HG02938 (cell line): ENCODE measurements around the gene ADAD1.
"Not testable (repeated sequence)": the region's sequence is repeated elsewhere in the genome, so short reads cannot be mapped to it uniquely, and the experiment has no call there.

Experiments used
- ATAC-seq: cut with Tn5 transposase; IDR thresholded peaks from one replicate; pipeline ENCODE4 v1.9.1; 2021; ENCODE audit warnings: mild to moderate bottlenecking, moderate library complexity; ENCODE audit not compliant: unreplicated experiment

ADAD1 gene

DNA sequence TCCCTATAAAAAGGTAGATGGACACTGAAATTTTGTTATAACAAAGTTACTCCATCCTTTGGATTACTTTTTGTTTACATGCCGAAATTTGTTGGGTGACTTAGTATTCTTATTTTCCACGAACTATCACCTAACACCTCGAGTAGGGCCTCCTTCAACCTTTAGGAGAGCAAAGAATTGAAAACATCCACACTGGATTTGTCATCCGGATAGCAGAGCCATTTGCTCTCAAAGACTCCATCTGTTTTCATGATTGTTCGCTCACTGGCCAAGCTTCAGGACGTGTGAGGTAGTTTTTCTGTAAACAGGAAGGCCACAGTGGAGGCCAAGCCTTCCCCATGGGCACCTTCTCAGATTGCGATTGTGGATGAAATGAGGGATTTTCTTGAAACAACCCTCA, at the start of gene ADAD1:
ADAD1 (plus strand) TSS at position 301 of the 400 bp plus-strand sequence. CDS start 1,059 bp downstream, outside the sequence.
- no peak for ATAC-seq

DNA sequence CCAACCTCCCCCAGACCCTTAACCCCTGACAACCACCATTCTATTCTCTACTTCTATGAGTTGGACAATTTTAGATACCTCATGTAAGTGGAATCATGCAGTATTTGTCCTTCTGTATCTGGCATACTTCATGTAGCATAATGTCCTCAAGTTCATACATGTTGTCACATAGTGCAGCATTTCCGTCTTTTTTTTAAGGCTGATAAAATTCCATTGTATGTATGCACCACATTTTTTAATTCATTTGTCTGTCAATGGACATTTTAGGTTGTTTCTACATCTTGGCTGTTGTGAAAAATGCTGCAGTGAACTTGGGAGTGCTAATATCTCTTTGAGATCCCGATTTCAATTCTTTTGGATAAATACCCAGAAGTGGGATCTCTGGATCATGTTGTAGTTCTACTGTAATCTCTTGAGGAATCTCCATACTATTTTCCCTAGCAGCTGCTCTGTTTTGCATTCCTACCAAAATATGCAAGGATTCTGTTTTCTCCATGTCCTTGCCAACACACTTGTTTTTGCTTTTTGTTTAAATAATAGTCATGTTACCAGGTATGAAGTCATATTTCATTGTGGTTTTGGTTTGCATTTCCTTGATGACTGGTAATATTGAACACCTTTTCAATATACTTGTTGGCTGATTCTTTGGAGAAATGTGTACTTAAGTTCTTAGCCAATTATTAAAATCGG, 48.8 kb upstream of the ADAD1 start:
- ATAC-seq, result no peak

DNA sequence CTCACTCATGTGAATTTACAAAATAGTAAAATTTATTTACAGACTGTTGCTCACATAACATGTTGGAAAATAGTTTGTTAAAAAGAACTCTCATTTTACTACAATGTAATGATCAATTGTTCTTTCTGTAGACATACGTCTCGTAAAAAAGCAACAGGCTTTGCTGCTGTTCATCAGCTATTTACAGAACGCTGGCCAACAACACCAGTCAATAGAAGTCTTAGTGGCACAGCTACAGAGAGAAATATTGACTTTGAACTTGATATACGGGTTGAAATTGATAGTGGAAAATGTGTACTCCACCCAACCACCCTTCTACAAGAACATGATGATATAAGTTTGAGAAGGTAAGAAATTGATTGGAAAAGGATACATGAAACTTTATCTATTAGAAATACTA, 47.6 kb upstream of the ADAD1 start:
- ATAC-seq, result no peak

DNA sequence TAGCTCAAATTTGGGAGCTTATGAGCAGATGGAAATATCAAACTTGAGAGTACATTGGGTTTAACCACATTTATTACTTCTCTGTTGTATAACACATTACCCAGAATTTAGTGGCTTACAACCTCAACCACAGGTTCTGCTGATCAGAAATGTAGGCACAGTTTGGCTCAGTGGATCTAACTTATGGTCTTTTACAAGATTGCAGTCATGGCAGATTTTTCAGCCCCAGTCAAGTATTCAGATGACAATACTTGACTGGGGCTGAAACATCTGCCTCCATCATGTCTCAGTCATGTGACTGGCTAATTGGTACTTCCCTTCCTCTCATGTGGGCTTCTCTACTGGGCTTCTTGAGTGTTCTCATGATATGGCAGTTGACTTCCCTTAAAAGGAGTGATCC, 44.0 kb upstream of the ADAD1 start:
- no peak for ATAC-seq

DNA sequence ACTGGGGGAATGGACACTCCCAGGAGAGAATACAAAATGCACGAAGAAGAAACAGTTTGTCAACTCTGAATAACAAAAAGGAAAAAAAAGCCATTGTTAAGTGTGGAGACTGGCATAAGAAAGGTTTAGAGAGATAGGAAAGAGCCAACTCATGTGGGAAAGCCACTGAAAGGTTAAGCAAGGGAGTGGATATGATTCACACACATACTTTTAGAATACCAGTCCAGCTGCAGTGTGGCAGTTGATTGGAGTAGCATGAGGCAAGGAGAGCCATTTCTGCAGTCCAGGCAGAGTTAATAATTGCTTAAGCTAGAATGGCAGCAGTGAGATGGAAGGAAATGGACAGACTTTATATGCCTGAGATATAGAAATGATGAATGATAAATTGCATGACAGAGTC, 36.9 kb upstream of the ADAD1 start:
- no peak for ATAC-seq

DNA sequence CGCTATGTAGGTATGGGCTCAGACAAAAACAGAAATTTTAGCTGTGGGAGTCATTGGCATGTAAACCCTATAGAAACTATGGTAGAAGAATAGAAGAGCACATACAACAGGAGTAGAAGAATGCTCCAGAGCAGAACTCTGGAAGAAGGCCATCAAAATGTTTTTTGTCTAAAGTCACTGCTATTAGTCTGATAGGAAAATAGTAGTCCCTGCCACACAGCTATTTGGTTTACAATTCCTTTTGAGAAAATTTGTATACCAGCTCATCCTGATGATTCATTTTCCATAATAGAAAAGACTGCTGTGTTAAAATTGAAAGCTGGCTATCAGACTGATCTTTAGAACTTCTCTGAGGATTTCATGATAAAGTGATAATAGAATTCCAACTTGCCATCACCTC, 32.8 kb upstream of the ADAD1 start:
- ATAC-seq, result no peak

DNA sequence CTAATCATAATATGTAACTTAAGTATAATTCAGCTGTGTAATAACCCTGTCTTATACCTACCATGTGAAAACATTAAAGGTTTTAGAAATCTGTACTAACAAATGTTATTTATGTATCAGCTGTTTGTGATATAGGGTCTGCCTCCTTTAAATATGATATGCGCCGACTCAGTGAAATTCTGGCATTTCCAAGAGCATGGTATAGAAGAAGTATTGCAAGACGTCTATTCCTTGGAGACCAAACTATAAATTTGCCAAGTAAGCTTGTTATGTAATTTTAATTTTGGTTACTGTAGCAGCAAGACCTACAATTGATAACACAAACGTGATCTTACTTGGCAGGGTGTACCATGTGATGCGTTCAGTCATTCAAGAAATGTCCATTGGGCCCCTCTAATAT, 32.3 kb upstream of the ADAD1 start:
- no peak for ATAC-seq

DNA sequence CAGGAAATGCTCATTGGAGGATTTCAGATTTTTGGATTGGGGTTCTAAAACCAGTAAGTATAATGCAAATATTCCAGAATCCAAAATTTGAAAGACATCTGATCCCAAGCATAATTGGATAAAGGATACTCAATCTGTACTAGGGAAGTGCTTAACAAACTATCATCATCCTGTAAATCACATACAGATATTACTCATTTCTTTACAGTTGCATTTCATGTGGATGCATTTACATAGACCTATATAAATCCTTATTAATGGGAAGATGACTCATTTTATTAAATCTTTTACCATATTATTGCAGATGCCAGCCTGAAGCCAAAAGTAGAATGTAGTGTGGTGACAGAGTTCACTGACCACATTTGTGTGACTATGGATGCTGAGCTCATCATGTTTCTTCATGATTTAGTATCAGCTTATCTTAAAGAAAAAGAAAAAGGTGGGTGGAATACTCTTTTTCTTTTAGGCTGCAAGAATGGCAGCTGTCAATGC, 22.4 kb upstream of the ADAD1 start:
- no peak for ATAC-seq

DNA sequence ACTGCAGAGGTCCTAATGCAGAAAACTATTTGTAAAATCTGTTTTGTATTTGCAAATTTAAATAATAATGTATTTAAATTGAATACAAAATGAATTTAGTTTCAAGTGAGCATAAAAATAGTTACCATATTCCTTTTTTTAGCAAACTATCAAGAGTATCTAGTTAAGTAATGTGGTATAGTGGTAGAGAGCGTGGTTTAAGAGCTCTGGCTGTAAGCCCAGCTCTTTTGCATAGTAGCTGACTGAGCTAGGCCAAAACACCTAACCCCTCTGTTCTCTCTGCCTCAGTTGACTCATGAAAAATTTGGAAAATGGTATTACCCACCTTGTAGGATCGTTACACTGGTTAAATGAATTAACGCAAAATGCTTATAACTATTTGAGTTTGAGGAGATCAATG, 18.1 kb upstream of the ADAD1 start:
- ATAC-seq, result no peak

DNA sequence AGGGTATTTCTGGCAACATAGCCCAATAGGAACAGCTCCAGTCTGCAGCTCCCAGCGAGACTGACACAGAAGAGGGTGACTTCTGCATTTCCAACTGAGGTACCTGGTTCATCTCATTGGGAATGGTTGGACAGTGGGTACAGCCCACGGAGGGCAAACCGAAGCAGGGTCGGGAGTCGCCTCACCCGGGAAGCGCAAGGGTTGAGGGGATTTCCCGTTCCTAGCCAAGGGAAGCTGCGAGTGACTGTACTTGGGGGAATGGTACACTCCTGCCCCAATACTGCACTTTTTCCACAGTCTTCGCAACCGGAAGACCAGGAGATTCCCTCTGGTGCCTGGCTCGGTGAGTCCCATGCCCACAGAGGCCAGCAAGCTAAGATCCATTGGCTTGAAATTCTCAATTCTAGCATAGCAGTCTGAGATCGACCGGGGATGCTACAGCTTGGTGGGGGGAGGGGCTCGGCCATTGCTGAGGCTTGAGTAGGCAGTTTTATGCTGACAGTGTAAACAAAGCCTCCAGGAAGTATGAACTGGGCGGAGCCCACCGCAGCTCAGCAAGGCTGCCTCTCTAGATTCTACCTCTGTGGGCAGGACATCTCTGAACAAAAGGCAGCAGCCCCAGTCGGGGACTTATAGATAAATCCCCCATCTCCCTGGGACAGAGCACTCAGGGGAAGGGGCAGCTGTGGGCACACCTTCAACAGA, 14.0 kb upstream of the ADAD1 start:
- ATAC-seq, result no peak

DNA sequence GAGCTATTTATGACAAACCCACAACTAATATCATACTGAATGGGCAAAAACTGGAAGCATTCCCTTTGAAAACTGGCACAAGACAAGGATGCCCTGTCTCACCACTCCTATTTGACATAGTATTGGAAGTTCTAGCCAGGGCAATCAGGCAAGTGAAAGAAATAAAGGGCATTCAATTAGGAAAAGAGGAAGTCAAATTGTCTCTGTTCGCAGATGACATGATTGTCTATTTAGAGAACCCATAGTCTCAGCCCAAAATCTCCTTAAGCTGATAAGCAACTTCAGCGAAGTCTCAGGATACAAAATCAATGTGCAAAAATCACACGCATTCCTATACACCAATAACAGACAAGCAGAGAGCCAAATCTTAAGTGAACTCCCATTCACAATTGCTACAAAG, 10.0 kb upstream of the ADAD1 start:
- ATAC-seq, result not testable (repeated sequence)

DNA sequence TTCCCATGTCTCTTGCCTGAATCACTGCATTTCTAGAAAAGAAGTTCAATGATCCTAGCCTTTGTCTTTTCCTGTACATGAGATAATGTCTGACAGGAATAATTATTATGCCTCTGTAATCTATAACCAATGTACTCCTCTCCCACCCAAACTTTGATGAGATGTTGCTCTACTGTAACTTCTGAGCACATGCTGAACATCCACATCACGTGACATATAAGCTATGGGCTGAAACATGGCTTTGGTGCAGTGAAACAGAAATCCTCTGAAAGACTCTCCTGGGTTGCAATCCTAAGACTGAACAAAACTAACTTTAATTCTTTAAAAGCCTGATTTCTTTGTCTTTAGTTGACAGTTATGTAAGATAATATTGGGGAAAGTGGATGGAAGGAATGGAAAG, 1.5 kb upstream of the ADAD1 start:
- ATAC-seq, result no peak

DNA sequence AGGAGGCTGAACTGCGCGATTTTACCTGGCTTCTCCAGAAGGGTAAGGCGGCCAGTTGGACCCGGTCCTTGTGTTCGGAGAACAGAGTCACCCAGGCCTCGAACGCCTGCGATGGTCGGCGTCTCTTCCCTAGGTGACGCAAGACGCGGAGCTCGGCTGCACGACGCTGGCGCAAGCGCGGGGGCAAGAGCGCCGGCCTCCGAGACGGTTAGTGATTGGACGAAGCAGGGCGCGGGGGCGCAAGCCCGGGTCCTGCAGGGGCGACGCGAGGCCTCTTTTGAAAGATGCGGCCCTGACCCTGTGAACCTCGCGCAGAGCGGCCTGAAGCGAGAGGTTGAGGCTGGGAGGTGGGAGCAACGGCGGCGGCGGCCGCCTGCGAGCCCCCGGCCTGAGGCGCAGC, 428 bp downstream of the ADAD1 start:
- ATAC-seq, result no peak

DNA sequence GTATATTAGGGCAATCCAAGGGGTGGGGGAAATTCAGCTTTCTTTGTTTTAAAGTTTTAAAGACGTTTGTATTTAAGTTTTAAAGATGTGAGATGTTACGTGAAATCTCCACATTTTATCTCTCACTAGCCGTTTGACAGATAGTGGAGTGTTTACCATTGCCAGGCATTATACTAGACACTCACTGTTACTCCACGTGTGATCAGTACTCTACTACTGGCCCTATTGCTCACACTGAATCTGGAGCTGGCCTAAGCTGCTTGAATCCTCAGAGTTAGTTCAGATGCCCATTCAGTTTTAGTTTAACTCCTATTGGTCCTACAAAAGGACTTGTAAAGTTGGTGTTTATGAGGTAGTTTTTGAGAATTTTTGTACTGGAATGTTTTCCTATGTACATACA, 4.5 kb downstream of the ADAD1 start:
- ATAC-seq, result no peak

DNA sequence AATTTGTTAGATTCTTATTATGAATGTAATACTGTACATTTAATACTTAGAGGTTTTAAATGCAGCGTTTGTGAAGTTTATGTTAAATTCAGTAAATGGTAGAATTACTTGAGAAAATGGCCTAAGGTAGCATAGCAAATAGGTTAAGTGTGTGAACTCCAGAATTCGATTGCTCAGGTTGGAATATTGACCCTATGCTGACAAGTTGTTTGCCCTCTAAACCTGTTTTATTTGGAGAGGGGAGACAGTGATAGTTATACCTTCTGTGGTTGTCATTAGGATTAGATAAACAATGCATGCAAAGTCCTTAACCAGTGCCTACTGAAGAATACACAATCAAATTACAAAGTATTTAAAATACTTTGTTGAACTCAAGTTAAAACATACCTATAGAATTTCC, 5.4 kb downstream of the ADAD1 start:
- ATAC-seq, result no peak

DNA sequence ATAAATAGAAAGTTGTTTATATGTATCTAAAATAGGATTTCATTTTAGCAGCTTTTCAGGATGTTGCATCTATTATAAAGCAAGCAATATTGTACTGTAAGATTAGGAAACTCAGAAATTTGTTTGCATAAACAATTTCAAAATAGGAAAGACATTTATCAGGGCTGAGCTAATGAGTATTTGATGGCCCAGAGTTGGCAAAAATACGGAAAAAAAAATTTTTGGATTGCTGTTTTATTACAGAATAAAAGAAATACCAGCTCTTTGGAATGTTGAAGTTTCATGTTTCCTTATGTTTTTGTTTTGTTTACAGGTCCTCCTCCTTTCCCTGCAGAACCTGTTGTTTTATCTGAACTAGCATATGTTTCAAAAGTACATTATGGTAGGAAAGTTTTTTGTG, 14.5 kb downstream of the ADAD1 start:
- no peak for ATAC-seq

DNA sequence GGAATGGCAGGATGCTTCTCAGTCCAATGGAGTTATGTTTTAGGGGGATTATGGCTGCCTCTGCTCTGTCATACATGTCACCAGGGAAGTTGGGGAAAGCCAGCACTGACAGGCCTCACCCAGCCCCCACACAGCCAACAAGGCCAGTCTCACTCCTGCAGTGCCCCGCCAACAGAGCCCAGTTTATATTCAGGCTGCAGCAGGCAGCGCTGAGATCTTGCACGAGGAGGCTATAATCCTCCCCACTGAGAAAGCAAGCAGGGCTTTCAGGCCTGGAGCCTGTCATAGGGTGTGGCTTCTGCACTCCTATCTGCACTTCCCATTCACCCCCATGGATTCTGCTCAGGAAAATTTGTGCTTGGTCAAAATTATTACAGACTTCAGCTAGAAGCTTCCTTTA, 25.1 kb downstream of the ADAD1 start:
- no peak for ATAC-seq

DNA sequence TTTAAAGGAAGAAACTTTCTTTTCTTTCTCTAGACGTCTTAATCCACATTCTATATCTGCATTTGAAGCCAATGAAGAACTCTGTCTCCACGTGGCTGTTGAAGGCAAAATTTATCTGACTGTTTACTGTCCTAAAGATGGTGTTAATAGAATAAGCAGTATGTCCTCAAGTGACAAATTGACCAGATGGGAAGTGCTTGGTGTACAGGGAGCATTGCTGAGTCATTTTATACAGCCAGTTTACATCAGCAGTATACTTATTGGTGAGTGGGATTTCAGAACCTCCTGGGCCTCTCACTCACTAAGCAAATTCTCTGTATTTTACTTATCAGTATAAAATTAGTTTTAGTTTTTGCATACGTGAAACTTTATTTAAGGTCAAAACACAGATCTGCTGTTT, 33.7 kb downstream of the ADAD1 start:
- peak; percentile 56 for ATAC-seq

DNA sequence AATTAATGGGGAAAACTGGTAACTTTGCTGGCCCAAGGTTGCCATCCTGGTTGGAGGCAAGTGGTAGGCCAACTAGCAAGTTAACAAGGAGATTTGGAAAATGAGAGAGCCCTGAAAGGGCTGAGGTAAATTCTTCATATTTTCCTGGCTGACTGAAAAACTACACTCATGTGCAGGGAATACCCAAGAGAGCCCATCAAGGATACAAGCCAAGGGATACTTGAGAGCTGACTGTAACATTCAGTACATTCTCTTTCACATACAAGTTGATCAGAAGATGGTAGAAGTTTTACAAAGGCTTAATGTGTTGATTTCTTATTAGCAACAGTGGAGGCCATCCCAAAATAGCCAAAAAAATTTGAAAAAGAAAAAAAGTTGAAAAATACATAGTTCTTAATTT, 44.4 kb downstream of the ADAD1 start:
- ATAC-seq, result no peak

DNA sequence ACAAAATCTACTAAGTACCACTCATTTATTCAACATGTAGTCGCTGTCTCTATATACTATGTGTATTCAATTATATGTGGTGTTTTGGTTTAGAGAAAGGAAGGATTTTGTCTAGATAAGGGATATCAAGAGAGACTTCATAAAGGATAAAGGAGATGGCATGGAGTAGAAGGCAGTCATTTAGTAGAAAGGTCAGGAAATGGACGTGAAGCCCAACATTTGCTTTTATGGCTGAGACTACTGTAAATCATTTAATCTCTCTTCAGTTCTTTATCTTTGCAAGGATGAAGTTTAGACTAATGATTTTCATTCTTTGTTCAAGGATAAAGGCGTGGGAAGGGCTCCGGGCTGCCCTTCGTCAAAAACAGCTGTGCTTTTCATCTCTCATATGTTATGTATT, 52.5 kb downstream of the ADAD1 start:
- no peak for ATAC-seq

DNA sequence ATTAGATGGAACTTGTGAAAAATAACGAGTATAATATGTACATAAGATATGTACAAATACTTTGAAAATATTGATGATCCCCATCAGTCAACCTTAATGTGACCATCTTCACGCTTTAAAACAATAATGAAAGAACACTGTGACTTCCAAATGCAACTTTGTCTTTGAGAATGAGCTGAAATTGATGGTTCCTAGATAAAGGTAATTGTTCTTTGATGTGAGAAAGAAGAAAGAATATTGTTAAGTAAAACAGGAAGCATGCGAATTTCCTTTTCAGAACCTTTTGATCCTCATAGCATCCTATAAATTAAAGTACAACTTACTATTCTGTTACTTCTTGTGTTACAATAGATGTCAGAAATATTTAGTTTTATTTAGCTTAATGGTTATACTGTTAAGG, 55.5 kb downstream of the ADAD1 start:
- ATAC-seq, result no peak

DNA sequence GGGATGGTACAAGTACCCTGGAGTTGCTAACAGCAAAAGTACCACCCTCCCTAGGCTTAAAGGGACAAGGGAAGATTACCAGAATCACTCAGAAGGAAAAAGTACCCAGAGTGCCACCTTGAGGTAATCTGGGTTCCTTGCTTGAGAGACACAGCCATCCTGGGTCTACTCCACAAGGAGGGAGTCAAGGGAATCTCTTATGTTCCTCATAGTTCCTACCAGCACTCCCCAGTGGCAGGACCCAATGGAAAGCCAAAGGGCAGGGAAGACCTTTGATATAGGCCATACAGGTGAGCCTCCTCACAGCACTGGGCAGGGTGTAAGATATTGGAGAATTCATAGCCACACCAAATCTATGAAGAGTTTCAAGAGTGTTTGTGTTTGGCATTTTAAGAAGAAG, 72.0 kb downstream of the ADAD1 start:
- ATAC-seq, result no peak
